ENCODE data around the gene EGFLAM. TPM values are rescaled to one million over a fixed set of nuclear protein-coding genes. Genes with fewer than 3 reads are reported as not detected.

The EGFLAM gene
- total and polyA plus RNA-seq, 2 of the 4 experiments (the other 2 are of a cell fraction) = 0.77 to 1.1 TPM

DNA sequence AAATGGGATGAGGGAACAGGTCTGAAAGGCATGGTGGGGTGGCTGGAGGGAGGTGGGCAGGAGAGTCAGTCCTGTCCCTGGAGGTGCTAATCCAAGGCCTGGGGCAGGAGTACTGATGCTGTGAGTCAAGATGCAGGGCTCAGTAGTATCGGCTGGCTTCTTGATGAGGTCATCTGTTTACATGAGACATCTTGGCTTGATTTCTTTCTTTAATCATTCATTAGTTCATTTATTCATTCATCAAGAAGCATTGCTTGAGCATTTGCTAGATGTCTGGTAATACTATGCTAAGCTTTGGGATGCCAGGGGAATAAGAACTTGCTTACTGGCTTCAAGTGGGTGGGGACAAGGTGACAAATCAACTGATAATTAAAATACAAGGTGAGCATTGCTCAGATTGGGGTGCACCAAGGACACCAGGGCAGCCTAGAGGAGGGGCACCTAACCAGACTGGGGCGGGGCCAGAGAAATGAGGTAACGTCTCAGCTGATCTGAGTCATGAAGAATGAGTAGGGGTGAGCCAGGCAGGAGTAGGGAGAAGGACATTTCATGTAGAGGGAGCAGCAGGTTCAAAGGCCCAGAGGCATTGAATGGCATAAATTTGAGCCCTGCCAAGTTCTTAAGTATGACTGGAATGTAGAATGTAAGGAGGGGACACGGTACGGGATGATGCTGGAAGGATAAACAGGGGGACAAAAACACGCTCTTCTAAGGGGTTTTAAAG lies 88.8 kb downstream of the EGFLAM start:
- intact Hi-C loops (cut with micrococcal nuclease) = no loop called here
- Histone ChIP-seq H3K27me3 (ENCODE audit: control insufficient read depth, insufficient read depth, low read length) (peaks cover 14% of the 10 kb centered on the region; the same call in 1 of the 2 replicates), H4K5ac (ENCODE audit: low read depth, low read length) (no peak overlapping the region), H3K4me3 (ENCODE audit: insufficient read depth, low read depth, low read length) (no peak overlapping the region), H3K27ac (ENCODE audit: insufficient read depth, low read length) (no peak overlapping the region), H4K8ac (ENCODE audit: low read depth in 2 of 2, low read length in 2 of 2) (no peak overlapping the region), H3K18ac (ENCODE audit: low read depth, low read length) (no peak overlapping the region), H3K9me1 (ENCODE audit: insufficient read depth, low read length) (no peaks in the 10 kb centered on the region), H3K9me3 (ENCODE audit: control insufficient read depth, insufficient read depth, low read length) (no peaks in the 10 kb centered on the region), H2AK5ac (ENCODE audit: low read depth, low read length) (no peak overlapping the region), H3K9ac (ENCODE audit: low read depth, low read length) (no peak overlapping the region), H3K4ac (ENCODE audit: low read depth, low read length) (no peak overlapping the region), H2AK9ac (replicated peaks; ENCODE audit: low read depth, low read length, poor library complexity) (no peak overlapping the region), H4K91ac (ENCODE audit: insufficient read depth, low read depth, low read length) (no peak overlapping the region), H3K4me2 (ENCODE audit: low read depth, low read length) (no peak overlapping the region), H2BK5ac (ENCODE audit: low read depth, low read length, poor library complexity, severe bottlenecking) (no peak overlapping the region), H3K79me1 (ENCODE audit: low read depth in 1 of 2, low read length in 2 of 2) (no peaks in the 10 kb centered on the region), H2AFZ (replicated peaks; ENCODE audit: low read length, poor library complexity) (no peak overlapping the region), H2BK15ac (ENCODE audit: low read depth, low read length) (no peak overlapping the region), H3K4me1 (ENCODE audit: control insufficient read depth, insufficient read depth, low read length) (no peaks in the 10 kb centered on the region), H3K14ac (replicated peaks; ENCODE audit: low read depth, low read length) (no peak overlapping the region), H3K23ac (ENCODE audit: low read depth, low read length) (no peak overlapping the region), H2BK120ac (ENCODE audit: low read depth, low read length) (no peak overlapping the region), H3K36me3 (ENCODE audit: control insufficient read depth, insufficient read depth, low read length) (no peaks in the 10 kb centered on the region), H2BK20ac (ENCODE audit: low read depth, low read length) (no peak overlapping the region), H3K56ac (ENCODE audit: extremely low read depth, insufficient read depth, low read length) (no peak overlapping the region), H4K20me1 (ENCODE audit: insufficient read depth, low read length) (no peaks in the 10 kb centered on the region)
- ATAC-seq (ENCODE audit: low read depth) (no peak), DNase-seq (no peak)
- BruUV-seq (replicated peaks) = no TSS peak
- in situ Hi-C loops (cut with MboI; ENCODE audit: low sequenced_read_pairs) = no loop called here
- WGBS, 2 experiments (ENCODE audit: extremely low coverage in 2 of 2, insufficient read length in 1 of 2) = 58% methylated on average over 5 of the region's 6 CpGs; no CpG with 5 or more reads in 1 of the 2 experiments
- TF ChIP-seq, protein P1, sequence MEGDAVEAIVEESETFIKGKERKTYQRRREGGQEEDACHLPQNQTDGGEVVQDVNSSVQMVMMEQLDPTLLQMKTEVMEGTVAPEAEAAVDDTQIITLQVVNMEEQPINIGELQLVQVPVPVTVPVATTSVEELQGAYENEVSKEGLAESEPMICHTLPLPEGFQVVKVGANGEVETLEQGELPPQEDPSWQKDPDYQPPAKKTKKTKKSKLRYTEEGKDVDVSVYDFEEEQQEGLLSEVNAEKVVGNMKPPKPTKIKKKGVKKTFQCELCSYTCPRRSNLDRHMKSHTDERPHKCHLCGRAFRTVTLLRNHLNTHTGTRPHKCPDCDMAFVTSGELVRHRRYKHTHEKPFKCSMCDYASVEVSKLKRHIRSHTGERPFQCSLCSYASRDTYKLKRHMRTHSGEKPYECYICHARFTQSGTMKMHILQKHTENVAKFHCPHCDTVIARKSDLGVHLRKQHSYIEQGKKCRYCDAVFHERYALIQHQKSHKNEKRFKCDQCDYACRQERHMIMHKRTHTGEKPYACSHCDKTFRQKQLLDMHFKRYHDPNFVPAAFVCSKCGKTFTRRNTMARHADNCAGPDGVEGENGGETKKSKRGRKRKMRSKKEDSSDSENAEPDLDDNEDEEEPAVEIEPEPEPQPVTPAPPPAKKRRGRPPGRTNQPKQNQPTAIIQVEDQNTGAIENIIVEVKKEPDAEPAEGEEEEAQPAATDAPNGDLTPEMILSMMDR (conservative IDR thresholded peaks at IDR 0.05; ENCODE audit: low read depth, low read length) = no peak
- ChIA-PET CTCF (no interaction called here), POLR2A (ENCODE audit: unreplicated experiment) (no interaction called here)
- dilution Hi-C loops (cut with HindIII; ENCODE audit: low sequenced_read_pairs, unreplicated experiment) = no loop called here

Measured in IMR-90 (cell line).